K562 (cell line): Measurements from ENCODE around the gene DPM1. TPM values are rescaled to one million over a fixed set of nuclear protein-coding genes. Genes with fewer than 3 reads are reported as not detected.
A peak's percentile ranks its signal among the peaks of the same experiment; 100 is the strongest.

Source experiments
- ATAC-seq: fragments of 200-7000 bp; cut with Tn5 transposase; 3 replicates; pipeline ENCODE4 v1.9.1; 2020; ENCODE audit warnings: moderate library complexity
- BruUV-seq: library from RNA; stranded (reverse); fragments of 400-500 nt; replicated peaks from 2 replicates; lab custom pipeline; 2021; lab: Mats Ljungman, UMichigan
- CTCF ChIA-PET: fragments of 300-600 bp; formaldehyde crosslinking; extraction: SDS; loops from one replicate; lab custom pipeline; 2021; ENCODE audit warnings: low intra/inter-chr PET ratio; lab: Yijun Ruan, JAX
- POLR2A ChIA-PET: fragments of 300-600, 350-650 bp; sonication (Branson Sonifier 250); formaldehyde crosslinking; extraction: SDS; loops from one replicate; lab custom pipeline; 2021; ENCODE audit warnings: antibody characterized with exemption, inconsistent platforms; lab: Yijun Ruan, JAX
- DNase-seq, 4 experiments: peaks; one replicate each; pipeline versions ENCODE4 v3.0.0 to v3.0.0-alpha.2; 2011 to 2018; ENCODE audit warnings: low spot score in 3 of 4, mixed read lengths in 3 of 4; ENCODE audit errors: extremely low read depth in 1 of 4
- FAIRE-seq: peaks from 2 replicates; lab custom pipeline; 2011; peaks lifted over from hg19 to GRCh38; lab: Jason Lieb, UNC
- H2AFZ ChIP-seq: 2 replicates; pipeline ENCODE4 v1.6.0; 2011; ENCODE audit warnings: low read depth, low read length, control low read depth, inconsistent platforms
- H3K27ac ChIP-seq: fragments of 200-600 bp; 3 replicates; pipeline ENCODE4 v1.8.0; 2011; ENCODE audit warnings: low read depth, mild to moderate bottlenecking, control low read depth, inconsistent platforms, low read length, moderate library complexity, mixed read lengths; ENCODE audit errors: extremely low read depth
- H3K27me3 ChIP-seq, 2 experiments: fragments of 300-600 bp in 1 of 2; 2 replicates in 1 of 2; 3 replicates in 1 of 2; pipeline versions ENCODE4 v1.6.0 to v1.8.0; 2011; ENCODE audit warnings: inconsistent platforms in 2 of 2, low read length in 2 of 2, mild to moderate bottlenecking in 1 of 2, mixed read lengths in 1 of 2, moderate library complexity in 1 of 2; ENCODE audit not compliant: control insufficient read depth in 2 of 2, insufficient read depth in 2 of 2
- H3K36me3 ChIP-seq: fragments of 300-600 bp; 3 replicates; pipeline ENCODE4 v1.8.0; 2011; ENCODE audit warnings: mild to moderate bottlenecking, low read length, inconsistent platforms; ENCODE audit not compliant: control insufficient read depth, insufficient read depth
- H3K4me1 ChIP-seq, 2 experiments: fragments of 200-600 bp in 1 of 2; replicated peaks in 1 of 2; 2 replicates in 1 of 2; 3 replicates in 1 of 2; pipeline versions ENCODE4 v1.5.1 to v1.8.0; 2011; ENCODE audit warnings: inconsistent platforms in 2 of 2, low read length in 2 of 2, mild to moderate bottlenecking in 1 of 2, mixed read lengths in 1 of 2, moderate library complexity in 1 of 2; ENCODE audit not compliant: control insufficient read depth in 2 of 2, insufficient read depth in 2 of 2
- H3K4me2 ChIP-seq: 2 replicates; pipeline ENCODE4 v1.6.1; 2011; ENCODE audit warnings: low read length, control low read depth, inconsistent platforms, mixed read lengths; ENCODE audit not compliant: insufficient read depth
- H3K4me3 ChIP-seq: fragments of 200-600 bp; sonication (generic), shearing (Covaris generic); 2 replicates; pipeline ENCODE4 v1.5.1; 2016; ENCODE audit warnings: control low read depth, inconsistent platforms
- H3K79me2 ChIP-seq: fragments of 200-600 bp; 3 replicates; pipeline ENCODE4 v1.8.0; 2011; ENCODE audit warnings: low read length, inconsistent platforms; ENCODE audit not compliant: control insufficient read depth, insufficient read depth
- H3K9ac ChIP-seq, 2 experiments: 2 replicates each; pipeline versions ENCODE4 v1.6.0 to v1.6.1; 2011; ENCODE audit warnings: low read depth in 2 of 2, low read length in 2 of 2, control low read depth in 1 of 2, inconsistent platforms in 1 of 2, mild to moderate bottlenecking in 1 of 2, mixed read lengths in 1 of 2; ENCODE audit not compliant: insufficient read depth in 1 of 2
- H3K9me1 ChIP-seq: one replicate; pipeline ENCODE4 v1.6.0; 2011; ENCODE audit warnings: inconsistent platforms, mild to moderate bottlenecking, low read length, moderate library complexity; ENCODE audit not compliant: control insufficient read depth, insufficient read depth
- H3K9me3 ChIP-seq: replicated peaks from 2 replicates; pipeline ENCODE4 v1.5.1; 2011; ENCODE audit warnings: low read depth, low read length, inconsistent platforms; ENCODE audit not compliant: control insufficient read depth, insufficient read depth
- H4K20me1 ChIP-seq: replicated peaks from 2 replicates; pipeline ENCODE4 v1.6.1; 2011; ENCODE audit warnings: low read length, inconsistent platforms, mixed read lengths; ENCODE audit not compliant: control insufficient read depth, insufficient read depth
- MAFK ChIP-seq: IDR thresholded peaks from 2 replicates; pipeline ENCODE4 v1.6.1; 2011; ENCODE audit warnings: low read length, improper control_type of control experiment
- PKNOX1 ChIP-seq: fragments of 450-650 bp; IDR thresholded peaks from 2 replicates; pipeline ENCODE4 v1.6.1; 2016
- POLR2A ChIP-seq: fragments of 450-650 bp; conservative IDR thresholded peaks from 2 replicates; pipeline ENCODE4 v1.6.1; 2016
- POLR2G ChIP-seq: fragments of 200-400 bp; formaldehyde crosslinking; IDR thresholded peaks from 2 replicates; pipeline ENCODE4 v1.6.1; 2017; ENCODE audit warnings: low read depth, mild to moderate bottlenecking, antibody characterized with exemption, low read length, moderate library complexity
- POU5F1 ChIP-seq: fragments of 150-350 bp; IDR thresholded peaks from 2 replicates; pipeline ENCODE4 v1.6.1; 2014; ENCODE audit warnings: borderline replicate concordance, low read length, low read depth, mild to moderate bottlenecking; ENCODE audit not compliant: partially characterized antibody
- SIX5 ChIP-seq, 2 experiments: IDR thresholded peaks; 2 replicates each; pipeline ENCODE4 v1.6.1; 2011; ENCODE audit warnings: low read length in 2 of 2, borderline replicate concordance in 1 of 2, low read depth in 1 of 2, mild to moderate bottlenecking in 1 of 2, moderate library complexity in 1 of 2; ENCODE audit not compliant: insufficient read depth in 1 of 2
- SMARCA5 ChIP-seq: fragments of 450-650 bp; IDR thresholded peaks from 2 replicates; pipeline ENCODE4 v1.6.1; 2016
- TCFL5 ChIP-seq: fragments of 250-450 bp; sonication (Bioruptor Pico); conservative IDR thresholded peaks from 2 replicates; pipeline ENCODE4 v1.6.1; 2021; ENCODE audit warnings: mild to moderate bottlenecking, moderate library complexity, matching md5 sums
- WGBS: fragments of 100-300 bp; shearing (Covaris generic); methylation state at CpG from one replicate; pipeline ENCODE4 v1.1.6; 2016; ENCODE audit warnings: low coverage, mixed read lengths; ENCODE audit not compliant: insufficient coverage; ENCODE audit errors: missing lambda C conversion rate; 5-methylcytosine and 5-hydroxymethylcytosine counted together
- in situ Hi-C: fragments of 300-500 bp; cut with MboI; formaldehyde crosslinking; loops from 4 replicates; pipeline ENCODE4 v1.15.0; 2018; ENCODE audit warnings: inconsistent platforms, mixed read lengths
- intact Hi-C: fragments of 100-400 bp; cut with micrococcal nuclease; formaldehyde crosslinking; loops from 2 replicates; pipeline ENCODE4 v1.14.2; 2022
- polyA plus RNA-seq, 8 experiments: library from polyadenylated mRNA; depleted of rRNA in 4 of 8; stranded (reverse) in 5 of 8; unstranded in 3 of 8; fragments of >200 nt; fragmentation: Nextera tagmentation in 2 of 8; fragmentation: Illumina TruSeq in 1 of 8; extraction: Ambion mirVana in 2 of 8; extraction: Trizol in 1 of 8; gene quantifications; 2 replicates each; pipeline versions ENCODE4 v1.2.1 to v1.2.3, GENCODE V29; 2011 to 2014; ENCODE audit warnings: inconsistent platforms in 1 of 8, missing spikeins in 1 of 8
- total RNA-seq, 7 experiments: library from RNA; depleted of rRNA in 6 of 7; stranded (reverse); fragments of >200 nt in 6 of 7; fragmentation: Illumina TruSeq in 2 of 7; extraction: Trizol in 2 of 7; gene quantifications; 2 replicates each; pipeline versions ENCODE4 v1.2.1 to v1.2.3, GENCODE V29; 2011 to 2021; ENCODE audit warnings: low replicate concordance in 1 of 7
- TF ChIP-seq, protein P1 (sequence below): fragments of 250-450 bp; sonication (Bioruptor Pico); IDR thresholded peaks from 2 replicates; pipeline ENCODE4 v1.8.0; 2021; ENCODE audit warnings: borderline replicate concordance, mild to moderate bottlenecking, moderate library complexity; ENCODE audit not compliant: poor library complexity, severe bottlenecking

Gene DPM1
- total and polyA plus RNA-seq, 9 of the 15 experiments (the other 6 are each of a cell fraction or from before 2014, with no cell fraction given): 75.2 to 190 (median 153) TPM

- DNase-seq (no peak), FAIRE-seq (no peak), ATAC-seq (no peak)
- POLR2A ChIA-PET: interaction anchor here (1.2 to 1.7 kb wide), 3 partner anchors 8 to 26 kb away, joined by 4 to 8 read pairs (median 5); no protein-coding TSS in a partner anchor
- no peaks in the 10 kb centered on the region; the same call in 1 of the 2 replicates for H4K20me1 ChIP-seq
- WGBS: 98% methylated on average over 8 of the region's 8 CpGs
- CTCF ChIA-PET: no interaction called here
- no peaks in the 10 kb centered on the region for H3K27me3 ChIP-seq
- H3K4me1 ChIP-seq: no peaks in the 10 kb centered on the region
- no peaks in the 10 kb centered on the region for H3K9me3 ChIP-seq
- BruUV-seq: no TSS peak
- intact Hi-C loops: no loop called here
- TF ChIP-seq TCFL5: no peak
- TF ChIP-seq SIX5 (IDR thresholded peaks at IDR 0.05; ENCODE audit: borderline replicate concordance in 1 of 2, insufficient read depth in 1 of 2, low read depth in 1 of 2, low read length in 2 of 2): no peak
- TF ChIP-seq MAFK: peak; percentile 3; the same call in 1 of the 2 replicates
- 0 out of 2 replicates have a peak, but pooled peaks have one; percentile 12 for TF ChIP-seq POLR2G
- H3K4me2 ChIP-seq: no peak overlapping the region
- no peak overlapping the region for H2AFZ ChIP-seq
- in situ Hi-C loops: no loop called here
- H3K79me2 ChIP-seq: peaks cover 19% of the 10 kb centered on the region
- H3K4me3 ChIP-seq: no peak overlapping the region
- H3K36me3 ChIP-seq: peaks cover 93% of the 10 kb centered on the region
- H3K27ac ChIP-seq: no peak overlapping the region
- no peaks in the 10 kb centered on the region for H3K9me1 ChIP-seq
- H3K9ac ChIP-seq: no peak overlapping the region
These were observed 63.1 kb downstream of the DPM1 start for GRCh38 chr20:50895111-50895830.

GRCh38 chr20:50893620-50894019 is 64.7 kb downstream of the DPM1 start:
- H3K4me1 ChIP-seq: no peaks in the 10 kb centered on the region
- H3K4me2 ChIP-seq: no peak overlapping the region
- BruUV-seq: no TSS peak
- no peak overlapping the region for H2AFZ ChIP-seq
- H3K9me1 ChIP-seq: no peaks in the 10 kb centered on the region
- intact Hi-C loops: no loop called here
- H4K20me1 ChIP-seq: peaks cover 6% of the 10 kb centered on the region; the same call in 1 of the 2 replicates
- peaks cover 11% of the 10 kb centered on the region; the same call in 1 of the 3 replicates for H3K79me2 ChIP-seq
- no peak overlapping the region for H3K27ac ChIP-seq
- H3K4me3 ChIP-seq: no peak overlapping the region
- WGBS: 97% methylated on average over 7 of the region's 7 CpGs
- in situ Hi-C loops: no loop called here
- FAIRE-seq (no peak), ATAC-seq (no peak), DNase-seq (no peak)
- H3K36me3 ChIP-seq: peaks cover 92% of the 10 kb centered on the region
- POLR2A ChIA-PET: interaction anchor here (0.5 to 0.9 kb wide), 2 partner anchors 10 to 792 kb away, joined by 3 read pairs; no protein-coding TSS in a partner anchor
- CTCF ChIA-PET: no interaction called here
- no peaks in the 10 kb centered on the region for H3K27me3 ChIP-seq
- TF ChIP-seq, protein P1, sequence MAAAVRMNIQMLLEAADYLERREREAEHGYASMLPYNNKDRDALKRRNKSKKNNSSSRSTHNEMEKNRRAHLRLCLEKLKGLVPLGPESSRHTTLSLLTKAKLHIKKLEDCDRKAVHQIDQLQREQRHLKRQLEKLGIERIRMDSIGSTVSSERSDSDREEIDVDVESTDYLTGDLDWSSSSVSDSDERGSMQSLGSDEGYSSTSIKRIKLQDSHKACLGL (CRISPR knock-in tag): no peak
- TF ChIP-seq SMARCA5: no peak
- 0 out of 2 replicates have a peak, but pooled peaks have one; percentile 18 for TF ChIP-seq POLR2A
- no peak for TF ChIP-seq POU5F1
- TF ChIP-seq PKNOX1: no peak
- H3K9me3 ChIP-seq: no peaks in the 10 kb centered on the region
- H3K9ac ChIP-seq: no peak overlapping the region
